ENCODE measurements around the gene RTL3. TPM values are rescaled to one million over a fixed set of nuclear protein-coding genes. Genes with fewer than 3 reads are reported as not detected.

RTL3 gene
- total and polyA plus RNA-seq, 2 of the 4 experiments (the other 2 are of a cell fraction) = 1.1 TPM

GRCh38 chrX:78708816-78709215 is 49.7 kb upstream of the RTL3 start:
- no peaks in the 10 kb centered on the region for H3K79me1 ChIP-seq (ENCODE audit: low read depth in 1 of 2, low read length in 2 of 2)
- dilution Hi-C loops (cut with HindIII; ENCODE audit: low sequenced_read_pairs, unreplicated experiment) (no loop called here), intact Hi-C loops (cut with micrococcal nuclease) (loop anchor here (1.0 to 2.0 kb wide), 3 partner anchors 113 to 374 kb away; no protein-coding TSS in a partner anchor), in situ Hi-C loops (cut with MboI; ENCODE audit: low sequenced_read_pairs) (no loop called here)
- no peak overlapping the region for H3K27ac ChIP-seq (ENCODE audit: insufficient read depth, low read length)
- no peaks in the 10 kb centered on the region for H3K4me1 ChIP-seq (ENCODE audit: control insufficient read depth, insufficient read depth, low read length)
- H2AK5ac ChIP-seq (ENCODE audit: low read depth, low read length) = no peak overlapping the region
- CTCF ChIA-PET = interaction anchor here (0.6 to 1.5 kb wide), 8 partner anchors 10 to 707 kb away, joined by 3 to 6 read pairs (median 4); no protein-coding TSS in a partner anchor
- no peak overlapping the region for H2BK15ac ChIP-seq (ENCODE audit: low read depth, low read length)
- H3K4ac ChIP-seq (ENCODE audit: low read depth, low read length) = no peak overlapping the region
- no peak overlapping the region for H4K8ac ChIP-seq (ENCODE audit: low read depth in 2 of 2, low read length in 2 of 2)
- no peaks in the 10 kb centered on the region for H4K20me1 ChIP-seq (ENCODE audit: insufficient read depth, low read length)
- no peak overlapping the region for H4K5ac ChIP-seq (ENCODE audit: low read depth, low read length)
- no peak overlapping the region for H3K14ac ChIP-seq (replicated peaks; ENCODE audit: low read depth, low read length)
- H3K56ac ChIP-seq (ENCODE audit: extremely low read depth, insufficient read depth, low read length) = no peak overlapping the region
- ATAC-seq (ENCODE audit: low read depth) (no peak), DNase-seq (no peak)
- H2BK20ac ChIP-seq (ENCODE audit: low read depth, low read length) = no peak overlapping the region
- H2BK5ac ChIP-seq (ENCODE audit: low read depth, low read length, poor library complexity, severe bottlenecking) = no peak overlapping the region
- 38% methylated on average over 2 of the region's 2 CpGs; no CpG with 5 or more reads in 1 of the 2 experiments for WGBS, 2 experiments (ENCODE audit: extremely low coverage in 2 of 2, insufficient read length in 1 of 2)
- no peak overlapping the region for H3K9ac ChIP-seq (ENCODE audit: low read depth, low read length)
- H3K27me3 ChIP-seq (ENCODE audit: control insufficient read depth, insufficient read depth, low read length) = no peaks in the 10 kb centered on the region
- no peak overlapping the region for H2AFZ ChIP-seq (replicated peaks; ENCODE audit: low read length, poor library complexity)
- no peak overlapping the region for H3K18ac ChIP-seq (ENCODE audit: low read depth, low read length)
- TF ChIP-seq MAFK (IDR thresholded peaks at IDR 0.05; ENCODE audit: low read depth, low read length) (no peak), USF2 (IDR thresholded peaks at IDR 0.05; ENCODE audit: low read depth, low read length) (no peak), RCOR1 (IDR thresholded peaks at IDR 0.05; ENCODE audit: insufficient replicate concordance, low read length) (no peak), FOS (IDR thresholded peaks at IDR 0.05; ENCODE audit: low read depth, low read length) (no peak), SMC3 (IDR thresholded peaks at IDR 0.05; ENCODE audit: low read depth, low read length) (no peak), POLR2A (IDR thresholded peaks at IDR 0.05; ENCODE audit: low read depth, low read length) (no peak), BHLHE40 (IDR thresholded peaks at IDR 0.05; ENCODE audit: low read depth, low read length) (no peak), CTCF (conservative IDR thresholded peaks at IDR 0.05; ENCODE audit: low read depth, low read length) (no peak), NFE2L2 (IDR thresholded peaks at IDR 0.05; ENCODE audit: low read depth, low read length) (no peak), RFX5 (IDR thresholded peaks at IDR 0.05; ENCODE audit: low read depth, low read length) (no peak), MAZ (IDR thresholded peaks at IDR 0.05; ENCODE audit: borderline replicate concordance, low read depth, low read length) (no peak), ELK1 (IDR thresholded peaks at IDR 0.05; ENCODE audit: borderline replicate concordance, low read depth, low read length) (no peak), MXI1 (IDR thresholded peaks at IDR 0.05; ENCODE audit: borderline replicate concordance, low read depth, low read length) (no peak), CEBPB (IDR thresholded peaks at IDR 0.05; ENCODE audit: low read depth, low read length) (no peak)
- no peak overlapping the region for H3K4me2 ChIP-seq (ENCODE audit: low read depth, low read length)
- H2AK9ac ChIP-seq (replicated peaks; ENCODE audit: low read depth, low read length, poor library complexity) = no peak overlapping the region
- no peaks in the 10 kb centered on the region for H3K9me3 ChIP-seq (ENCODE audit: control insufficient read depth, insufficient read depth, low read length)
- POLR2A ChIA-PET (ENCODE audit: unreplicated experiment) = no interaction called here
- no peak overlapping the region for H2BK120ac ChIP-seq (ENCODE audit: low read depth, low read length)
- no peak overlapping the region for H3K23ac ChIP-seq (ENCODE audit: low read depth, low read length)
- no peak overlapping the region for H3K4me3 ChIP-seq (ENCODE audit: insufficient read depth, low read depth, low read length)
- H3K36me3 ChIP-seq (ENCODE audit: control insufficient read depth, insufficient read depth, low read length) = no peaks in the 10 kb centered on the region
- no TSS peak for BruUV-seq (replicated peaks)
- no peaks in the 10 kb centered on the region for H3K9me1 ChIP-seq (ENCODE audit: insufficient read depth, low read length)
- H4K91ac ChIP-seq (ENCODE audit: insufficient read depth, low read depth, low read length) = no peak overlapping the region

Measured in IMR-90 (cell line).